ENCODE data around the gene RAPGEF1. TPM values are rescaled to one million over a fixed set of nuclear protein-coding genes. Genes with fewer than 3 reads are reported as not detected.

RAPGEF1 gene
- total RNA-seq, 1 experiment from 2014 or later = 61.5 TPM

GRCh38 chr9:131529597-131530545, 210.0 kb downstream of the RAPGEF1 start:
- CTCF ChIA-PET = no interaction called here

GRCh38 chr9:131528886-131529505, 210.9 kb downstream of the RAPGEF1 start:
- ChIA-PET CTCF (no interaction called here), POLR2A (ENCODE audit: low non-redundant PET) (no interaction called here)
- DNase-seq (ENCODE audit: low spot score) = no peak
- intact Hi-C loops (cut with micrococcal nuclease; ENCODE audit: unreplicated experiment) = no loop called here
- Histone ChIP-seq H3K27ac (ENCODE audit: low read depth, low read length, poor library complexity, severe bottlenecking) (no peak overlapping the region), H3K27me3 (replicated peaks; ENCODE audit: insufficient read depth, low read depth, low read length, poor library complexity) (no peaks in the 10 kb centered on the region), H3K9me3 (ENCODE audit: low read depth, low read length, poor library complexity, severe bottlenecking) (no peaks in the 10 kb centered on the region), H3K4me3 (ENCODE audit: low read depth, low read length, poor library complexity, severe bottlenecking) (no peak overlapping the region), H3K4me1 (ENCODE audit: insufficient read depth, low read length, poor library complexity, severe bottlenecking) (peaks cover 4% of the 10 kb centered on the region), H3K36me3 (ENCODE audit: insufficient read depth, low read length, poor library complexity, severe bottlenecking) (peaks cover 49% of the 10 kb centered on the region)
- no TSS peak for BruUV-seq (replicated peaks)
- no peak for TF ChIP-seq CTCF (conservative IDR thresholded peaks at IDR 0.05; ENCODE audit: low read depth, low read length)

More at GRCh38 chr9:131529597-131530545, 210.0 kb downstream of the RAPGEF1 start:
- peaks cover 4% of the 10 kb centered on the region for H3K4me1 ChIP-seq (ENCODE audit: insufficient read depth, low read length, poor library complexity, severe bottlenecking)
- intact Hi-C loops (cut with micrococcal nuclease; ENCODE audit: unreplicated experiment) = no loop called here
- no TSS peak for BruUV-seq (replicated peaks)
- H3K27ac ChIP-seq (ENCODE audit: low read depth, low read length, poor library complexity, severe bottlenecking) = peak overlapping the region; percentile 84
- H3K27me3 ChIP-seq (replicated peaks; ENCODE audit: insufficient read depth, low read depth, low read length, poor library complexity) = no peaks in the 10 kb centered on the region
- no peaks in the 10 kb centered on the region for H3K9me3 ChIP-seq (ENCODE audit: low read depth, low read length, poor library complexity, severe bottlenecking)
- H3K36me3 ChIP-seq (ENCODE audit: insufficient read depth, low read length, poor library complexity, severe bottlenecking) = peaks cover 41% of the 10 kb centered on the region
- TF ChIP-seq CTCF (conservative IDR thresholded peaks at IDR 0.05; ENCODE audit: low read depth, low read length) = no peak
- TF ChIP-seq EZH2 (IDR thresholded peaks at IDR 0.05; ENCODE audit: borderline replicate concordance, low read depth, low read length, poor library complexity, severe bottlenecking) = no peak
- peak overlapping the region; percentile 92 for H3K4me3 ChIP-seq (ENCODE audit: low read depth, low read length, poor library complexity, severe bottlenecking)
- POLR2A ChIA-PET (ENCODE audit: low non-redundant PET) = no interaction called here
- DNase-seq (ENCODE audit: low spot score) = no peak

- intact Hi-C loops (cut with micrococcal nuclease; ENCODE audit: unreplicated experiment) = no loop called here
- H3K27me3 ChIP-seq (replicated peaks; ENCODE audit: insufficient read depth, low read depth, low read length, poor library complexity) = no peaks in the 10 kb centered on the region
- peaks cover 4% of the 10 kb centered on the region for H3K4me1 ChIP-seq (ENCODE audit: insufficient read depth, low read length, poor library complexity, severe bottlenecking)
- H3K27ac ChIP-seq (ENCODE audit: low read depth, low read length, poor library complexity, severe bottlenecking) = no peak overlapping the region
- no peak overlapping the region for H3K4me3 ChIP-seq (ENCODE audit: low read depth, low read length, poor library complexity, severe bottlenecking)
- no TSS peak for BruUV-seq (replicated peaks)
- H3K36me3 ChIP-seq (ENCODE audit: insufficient read depth, low read length, poor library complexity, severe bottlenecking) = peaks cover 56% of the 10 kb centered on the region
- DNase-seq (ENCODE audit: low spot score) = no peak
- TF ChIP-seq CTCF (conservative IDR thresholded peaks at IDR 0.05; ENCODE audit: low read depth, low read length) = no peak
- TF ChIP-seq EZH2 (IDR thresholded peaks at IDR 0.05; ENCODE audit: borderline replicate concordance, low read depth, low read length, poor library complexity, severe bottlenecking) = no peak
- ChIA-PET CTCF (no interaction called here), POLR2A (ENCODE audit: low non-redundant PET) (no interaction called here)
- H3K9me3 ChIP-seq (ENCODE audit: low read depth, low read length, poor library complexity, severe bottlenecking) = no peaks in the 10 kb centered on the region
These were observed 211.7 kb downstream of the RAPGEF1 start for GRCh38 chr9:131528186-131528585.

Other genes starting within 250 kb of the RAPGEF1 start
- gene POMT1, start 237.2 kb downstream of the RAPGEF1 start, total RNA-seq (2021) = 39.6 and 41.7 TPM in 2 replicates
- 48.0 and 51.6 TPM in 2 replicates for gene UCK1, start 208.8 kb downstream of the RAPGEF1 start, total RNA-seq (2021)
- not detected in 2 replicates for gene PRRT1B, start 194.6 kb downstream of the RAPGEF1 start, total RNA-seq (2021)

Data from A673 (cell line).